ENCODE measurements around the gene ASIC4. TPM values are rescaled to one million over a fixed set of nuclear protein-coding genes. Genes with fewer than 3 reads are reported as not detected.

Gene ASIC4
- total RNA-seq, 1 experiment from 2014 or later, result not detected

GRCh38 chr2:219533930-219534661, 19.8 kb downstream of the ASIC4 start:
- DNase-seq (ENCODE audit: low read depth), result no peak

- DNase-seq (ENCODE audit: low read depth), result no peak
Measured at GRCh38 chr2:219536425-219536824, 22.1 kb downstream of the ASIC4 start.

GRCh38 chr2:219536967-219537366, 22.7 kb downstream of the ASIC4 start:
- DNase-seq (ENCODE audit: low read depth), result no peak

GRCh38 chr2:219537657-219538488, 23.6 kb downstream of the ASIC4 start:
- DNase-seq (ENCODE audit: low read depth), result no peak

- DNase-seq (ENCODE audit: low read depth), result no peak
Measured at GRCh38 chr2:219538504-219538951, 24.2 kb downstream of the ASIC4 start.

GRCh38 chr2:219538956-219539788, 24.9 kb downstream of the ASIC4 start:
- DNase-seq (ENCODE audit: low read depth), result no peak

GRCh38 chr2:219539926-219540678, 25.8 kb downstream of the ASIC4 start:
- DNase-seq (ENCODE audit: low read depth), result no peak

GRCh38 chr2:219540784-219541504, 26.7 kb downstream of the ASIC4 start:
- no peak for DNase-seq (ENCODE audit: low read depth)

- peak; percentile 61 for DNase-seq (ENCODE audit: low read depth)
Measured at GRCh38 chr2:219541611-219542180, 27.4 kb downstream of the ASIC4 start.

- DNase-seq (ENCODE audit: low read depth), result peak; percentile 43
Measured at GRCh38 chr2:219542931-219543595, 28.8 kb downstream of the ASIC4 start.

GRCh38 chr2:219543596-219544358, 29.5 kb downstream of the ASIC4 start, which contains the start of the genes CHPF and TMEM198:
TSS of gene CHPF (minus strand) at chr2:219543809. CDS start at chr2:219543538, 271 bp downstream.
TSS of gene TMEM198 (plus strand) at chr2:219544028. CDS start at chr2:219544728, 700 bp downstream.
- peak; percentile 99 for DNase-seq (ENCODE audit: low read depth)

- DNase-seq (ENCODE audit: low read depth), result no peak
Measured at GRCh38 chr2:219544567-219544966, 30.3 kb downstream of the ASIC4 start.

GRCh38 chr2:219545295-219545942, 31.1 kb downstream of the ASIC4 start:
- DNase-seq (ENCODE audit: low read depth), result no peak

- no peak for DNase-seq (ENCODE audit: low read depth)
Measured at GRCh38 chr2:219545943-219546352, 31.7 kb downstream of the ASIC4 start.

GRCh38 chr2:219547621-219548020, 33.3 kb downstream of the ASIC4 start:
- DNase-seq (ENCODE audit: low read depth), result no peak

GRCh38 chr2:219548990-219549389, 34.7 kb downstream of the ASIC4 start:
- DNase-seq (ENCODE audit: low read depth), result no peak

- DNase-seq (ENCODE audit: low read depth), result no peak
Measured at GRCh38 chr2:219549619-219550018, 35.3 kb downstream of the ASIC4 start.

Data from HT1080 (cell line).